HepG2 (cell line): ENCODE results near the gene ATAD3C. TPM values are rescaled to one million over a fixed set of nuclear protein-coding genes. Genes with fewer than 3 reads are reported as not detected.

ENCODE experiments used
- ATF1 ChIP-seq: IDR thresholded peaks from 2 replicates; pipeline ENCODE4 v1.6.1; 2016; ENCODE audit warnings: mild to moderate bottlenecking, control low read depth
- BHLHE40 ChIP-seq: IDR thresholded peaks from 2 replicates; pipeline ENCODE4 v1.6.1; 2011; ENCODE audit warnings: low read length, improper control_type of control experiment
- EHMT2 ChIP-seq: fragments of 200-600 bp; sonication (generic); IDR thresholded peaks from 2 replicates; pipeline ENCODE4 v1.7.0; 2017; ENCODE audit warnings: antibody characterized with exemption, low read depth, low read length, borderline replicate concordance
- FOXP1 ChIP-seq, 2 experiments: fragments of 450-650 bp in 1 of 2; IDR thresholded peaks; 2 replicates each; pipeline ENCODE4 v1.6.1; 2017 to 2018; ENCODE audit warnings: antibody characterized with exemption in 1 of 2
- GATA4 ChIP-seq: sonication (generic); IDR thresholded peaks from 2 replicates; pipeline ENCODE4 v1.6.1; 2016; ENCODE audit warnings: antibody characterized with exemption, low read depth, borderline replicate concordance
- HOXA3 ChIP-seq: sonication (generic); formaldehyde crosslinking; IDR thresholded peaks from 2 replicates; pipeline ENCODE4 v1.5.0; 2020; ENCODE audit warnings: missing genetic modification reagents
- MED8 ChIP-seq: sonication (generic); formaldehyde crosslinking; IDR thresholded peaks from 2 replicates; pipeline ENCODE4 v1.8.1; 2023; ENCODE audit warnings: mild to moderate bottlenecking, missing genetic modification reagents; ENCODE audit not compliant: insufficient replicate concordance
- MIXL1 ChIP-seq: IDR thresholded peaks from 2 replicates; pipeline ENCODE4 v1.6.1; 2016
- MXI1 ChIP-seq: IDR thresholded peaks from 3 replicates; pipeline ENCODE4 v1.6.1; 2012; ENCODE audit warnings: low read depth, low read length, inconsistent platforms, borderline replicate concordance
- NFYB ChIP-seq: sonication (generic); formaldehyde crosslinking; IDR thresholded peaks from 2 replicates; pipeline ENCODE4 v1.4.0; 2020; ENCODE audit warnings: missing genetic modification reagents
- SNAPC2 ChIP-seq: sonication (generic); formaldehyde crosslinking; IDR thresholded peaks from 2 replicates; pipeline ENCODE4 v1.8.1; 2022; ENCODE audit warnings: mild to moderate bottlenecking, missing genetic modification reagents
- TAF15 ChIP-seq: fragments of 200-400 bp; formaldehyde crosslinking; IDR thresholded peaks from one replicate; pipeline ENCODE4 v1.6.1; 2018; ENCODE audit warnings: mild to moderate bottlenecking, low read depth, low read length; ENCODE audit not compliant: poor library complexity, severe bottlenecking
- THAP11 ChIP-seq: IDR thresholded peaks from 2 replicates; pipeline ENCODE4 v1.6.1; 2016; ENCODE audit warnings: missing biosample characterization, missing genetic modification reagents
- ZBTB1 ChIP-seq: sonication (generic); formaldehyde crosslinking; IDR thresholded peaks from 2 replicates; pipeline ENCODE4 v1.4.0; 2020; ENCODE audit warnings: missing genetic modification reagents, borderline replicate concordance
- ZC3H4 ChIP-seq: sonication (generic); formaldehyde crosslinking; IDR thresholded peaks from 2 replicates; pipeline ENCODE4 v1.4.0; 2020; ENCODE audit warnings: missing genetic modification reagents, borderline replicate concordance
- ZNF207 ChIP-seq: fragments of 450-650 bp; IDR thresholded peaks from 2 replicates; pipeline ENCODE4 v1.6.1; 2016; ENCODE audit warnings: antibody characterized with exemption, borderline replicate concordance
- ZNF431 ChIP-seq: sonication (generic); formaldehyde crosslinking; IDR thresholded peaks from 2 replicates; pipeline ENCODE4 v1.9.0; 2022; ENCODE audit warnings: missing genetic modification reagents, low read depth, mild to moderate bottlenecking, borderline replicate concordance
- ZNF510 ChIP-seq: sonication (generic); formaldehyde crosslinking; IDR thresholded peaks from 2 replicates; pipeline ENCODE4 v1.4.0; 2020; ENCODE audit warnings: low read depth, mild to moderate bottlenecking, missing genetic modification reagents
- ZNF513 ChIP-seq: sonication (generic); formaldehyde crosslinking; conservative IDR thresholded peaks from 2 replicates; pipeline ENCODE4 v1.5.0; 2020; ENCODE audit warnings: missing genetic modification reagents
- ZNF530 ChIP-seq: sonication (generic); formaldehyde crosslinking; IDR thresholded peaks from 2 replicates; pipeline ENCODE4 v1.5.0; 2020; ENCODE audit warnings: low read depth, mild to moderate bottlenecking, missing genetic modification reagents
- ZNF776 ChIP-seq: sonication (generic); formaldehyde crosslinking; IDR thresholded peaks from 2 replicates; pipeline ENCODE4 v1.4.0; 2020; ENCODE audit warnings: mild to moderate bottlenecking, missing genetic modification reagents
- ZNF780A ChIP-seq: sonication (generic); formaldehyde crosslinking; IDR thresholded peaks from 2 replicates; pipeline ENCODE4 v1.8.0; 2022; ENCODE audit warnings: mild to moderate bottlenecking, missing genetic modification reagents, moderate library complexity
- ZNF781 ChIP-seq: sonication (generic); formaldehyde crosslinking; IDR thresholded peaks from 2 replicates; pipeline ENCODE4 v1.5.1; 2020; ENCODE audit warnings: borderline replicate concordance, mild to moderate bottlenecking, missing genetic modification reagents; ENCODE audit errors: not compliant biosample characterization
- ZSCAN22 ChIP-seq: sonication (generic); formaldehyde crosslinking; IDR thresholded peaks from 2 replicates; pipeline ENCODE4 v1.4.0; 2020; ENCODE audit warnings: mild to moderate bottlenecking, missing genetic modification reagents
- ZZZ3 ChIP-seq: sonication (generic); formaldehyde crosslinking; IDR thresholded peaks from 2 replicates; pipeline ENCODE4 v1.4.0; 2020; ENCODE audit warnings: missing genetic modification reagents, mild to moderate bottlenecking, borderline replicate concordance
- polyA plus RNA-seq, 8 experiments: library from polyadenylated mRNA; depleted of rRNA in 3 of 8; stranded (reverse) in 7 of 8; unstranded in 1 of 8; fragments of >200 nt; fragmentation: Illumina TruSeq in 4 of 8; extraction: Trizol in 4 of 8; gene quantifications; 2 replicates each; pipeline versions ENCODE4 v1.2.1 to v1.2.3, GENCODE V29; 2011 to 2016; ENCODE audit warnings: low read depth in 4 of 8, missing spikeins in 1 of 8, mixed read lengths in 1 of 8; ENCODE audit not compliant: insufficient read depth in 1 of 8
- total RNA-seq, 5 experiments: library from RNA; depleted of rRNA; stranded (reverse); fragments of >200 nt; fragmentation: Illumina TruSeq; extraction: Trizol; gene quantifications; 2 replicates each; pipeline ENCODE4 v1.2.3, GENCODE V29; 2016; ENCODE audit warnings: low read depth in 1 of 5
- TF ChIP-seq, protein P1 (sequence below): sonication (generic); formaldehyde crosslinking; IDR thresholded peaks from 2 replicates; pipeline ENCODE4 v1.8.1; 2023; ENCODE audit warnings: mild to moderate bottlenecking, missing genetic modification reagents, borderline replicate concordance
- TF ChIP-seq, protein P2 (sequence below): sonication (generic); formaldehyde crosslinking; IDR thresholded peaks from 2 replicates; pipeline ENCODE4 v1.4.0; 2020; ENCODE audit warnings: mild to moderate bottlenecking, missing genetic modification reagents
- TF ChIP-seq, protein P3 (sequence below): sonication (generic); formaldehyde crosslinking; IDR thresholded peaks from 2 replicates; pipeline ENCODE4 v1.8.0; 2022; ENCODE audit warnings: mild to moderate bottlenecking, missing genetic modification reagents, moderate library complexity

ATAD3C gene
- total and polyA plus RNA-seq, 2 of the 13 experiments (the other 11 are each of a cell fraction or from before 2014, with no cell fraction given), result 2.4 to 3.2 TPM

DNA sequence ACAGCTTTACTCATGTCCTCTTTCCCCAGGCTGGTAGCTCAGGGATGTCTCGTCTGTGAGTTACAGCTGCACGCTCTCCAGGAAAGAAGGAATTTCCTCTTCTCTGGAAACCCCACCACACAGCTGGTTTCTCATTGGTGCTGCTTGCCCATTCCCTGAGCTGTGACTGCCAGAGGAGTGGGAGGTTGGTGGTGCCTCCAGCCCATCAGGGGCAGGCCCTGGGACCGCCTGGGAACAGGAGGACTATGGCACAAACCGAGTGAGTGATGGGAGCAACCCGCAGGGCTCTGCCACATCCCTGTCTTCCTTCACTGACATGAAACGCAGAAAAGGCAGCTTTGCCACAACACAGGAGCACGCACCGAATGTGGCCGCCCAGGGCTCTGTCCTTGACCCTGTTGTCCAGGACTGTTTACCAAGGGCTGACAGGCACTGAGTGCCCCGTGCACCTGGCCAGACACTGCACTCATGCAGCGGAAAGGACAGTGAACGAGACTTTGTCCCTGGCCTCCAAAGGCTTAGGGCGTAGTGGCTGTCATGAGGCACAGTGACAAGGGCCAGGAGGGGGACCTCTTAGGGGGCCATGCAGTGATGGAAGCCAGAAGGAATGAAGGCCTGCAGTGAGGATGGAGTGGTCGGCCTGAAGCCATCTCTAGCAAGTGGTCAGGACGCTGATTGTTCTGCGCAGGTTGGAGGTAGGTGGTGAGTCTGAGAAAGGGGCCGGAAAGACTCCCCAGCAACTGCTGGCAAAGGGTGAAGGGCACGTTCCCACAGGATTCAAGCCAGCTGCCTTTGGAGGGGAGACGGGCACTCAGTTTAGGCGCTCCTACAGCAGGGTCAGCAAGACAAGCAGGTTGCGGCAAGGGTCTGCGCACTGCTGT is 48.7 kb upstream of the ATAD3C start (continued):
- TF ChIP-seq ZNF431 (CRISPR knock-in tag) (peak; percentile 98), ZNF207 (no peak), ZC3H4 (CRISPR knock-in tag) (0 out of 2 replicates have a peak, but pooled peaks have one; percentile 66), THAP11 (CRISPR knock-in tag) (peak; percentile 87), BHLHE40 (peak; percentile 88), NFYB (CRISPR knock-in tag) (peak; percentile 38), ZNF776 (CRISPR knock-in tag) (0 out of 2 replicates have a peak, but pooled peaks have one; percentile 9), ZNF513 (CRISPR knock-in tag) (no peak), ATF1 (CRISPR knock-in tag) (no peak), ZZZ3 (CRISPR knock-in tag) (no peak), ZBTB1 (no peak; the same call in 1 of the 2 replicates), EHMT2 (no peak), ZNF510 (CRISPR knock-in tag) (peak; percentile 59; the same call in 1 of the 2 replicates), ZNF530 (CRISPR knock-in tag) (no peak), GATA4 (peak; percentile 60; the same call in 1 of the 2 replicates), ZNF780A (CRISPR knock-in tag) (no peak; the same call in none of the 2 replicates), HOXA3 (CRISPR knock-in tag) (peak; percentile 97), ZNF781 (peak; percentile 73), SNAPC2 (CRISPR knock-in tag) (peak; percentile 64), FOXP1 (IDR thresholded peaks at IDR 0.05) (peak; percentile 93), FOXP1 (CRISPR knock-in tag; IDR thresholded peaks at IDR 0.05) (peak; percentile 99), MXI1 (peak; percentile 98; the same call in 1 of the 3 replicates), ZSCAN22 (CRISPR knock-in tag) (peak; percentile 64; the same call in 1 of the 2 replicates), MED8 (CRISPR knock-in tag) (peak; percentile 85), MIXL1 (peak; percentile 88), TAF15 (peak; percentile 78)
- TF ChIP-seq, protein P1, sequence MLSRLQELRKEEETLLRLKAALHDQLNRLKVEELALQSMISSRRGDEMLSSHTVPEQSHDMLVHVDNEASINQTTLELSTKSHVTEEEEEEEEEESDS (CRISPR knock-in tag), result no peak
- TF ChIP-seq, protein P2, sequence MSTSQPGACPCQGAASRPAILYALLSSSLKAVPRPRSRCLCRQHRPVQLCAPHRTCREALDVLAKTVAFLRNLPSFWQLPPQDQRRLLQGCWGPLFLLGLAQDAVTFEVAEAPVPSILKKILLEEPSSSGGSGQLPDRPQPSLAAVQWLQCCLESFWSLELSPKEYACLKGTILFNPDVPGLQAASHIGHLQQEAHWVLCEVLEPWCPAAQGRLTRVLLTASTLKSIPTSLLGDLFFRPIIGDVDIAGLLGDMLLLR (CRISPR knock-in tag), result no peak; the same call in 1 of the 2 replicates
- TF ChIP-seq, protein P3, sequence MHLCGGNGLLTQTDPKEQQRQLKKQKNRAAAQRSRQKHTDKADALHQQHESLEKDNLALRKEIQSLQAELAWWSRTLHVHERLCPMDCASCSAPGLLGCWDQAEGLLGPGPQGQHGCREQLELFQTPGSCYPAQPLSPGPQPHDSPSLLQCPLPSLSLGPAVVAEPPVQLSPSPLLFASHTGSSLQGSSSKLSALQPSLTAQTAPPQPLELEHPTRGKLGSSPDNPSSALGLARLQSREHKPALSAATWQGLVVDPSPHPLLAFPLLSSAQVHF, result peak; percentile 52; the same call in 1 of the 2 replicates
